Measurements from ENCODE around the gene URB1.

- TF ChIP-seq GATA3 (IDR thresholded peaks at IDR 0.05; ENCODE audit: low read depth, low read length) = no peak
- TF ChIP-seq GATA2 (IDR thresholded peaks at IDR 0.05; ENCODE audit: low read depth, low read length) = no peak
These were observed 44.8 kb downstream of the URB1 start for GRCh38 chr21:32347977-32348376.

All from SH-SY5Y (cell line).